Left cardiac atrium (tissue), 4 donors: ENCODE results near the gene RANBP10. TPM values are rescaled to one million over a fixed set of nuclear protein-coding genes. Genes with fewer than 3 reads are reported as not detected.
"Not testable (repeated sequence)": the region's sequence is repeated elsewhere in the genome, so short reads cannot be mapped to it uniquely, and the experiment has no call there.

Experiments
- ATAC-seq, 2 donors: fragments of 200-7000 bp; cut with Tn5 transposase; one replicate each; pipeline ENCODE4 v1.9.1; 2020; ENCODE audit warnings: mild to moderate bottlenecking in 2 of 2, moderate library complexity in 2 of 2
- DNase-seq: peaks from one replicate; pipeline ENCODE4 v3.0.0-alpha.2; 2020
- intact Hi-C, 2 donors: fragments of 100-400 bp; cut with DNase I; formaldehyde crosslinking; loops; one replicate each; pipeline versions ENCODE4 v1.14.1 to v1.15.1; 2022 to 2023
- long read RNA-seq: library from polyadenylated mRNA; unstranded; transcript quantifications from one replicate; pipeline ENCODE4 v2.0.0, GENCODE V29; 2021
- total RNA-seq, 2 donors: library from RNA; stranded (reverse); fragmentation: NEBNext Ultra II Directional; extraction: Animal tissue kit (Norgen Biotek cat#: 25700); gene quantifications; one replicate each; pipeline ENCODE4 v1.2.1, GENCODE V29; 2021
- donor health status: DM: no; HTN: yes; CAD: no.
- donor health status: DM: no; HTN: yes; CAD: no; lungs with severe emphysema.
- donor health status: DM: yes; HTN: yes; CAD: no.
- donor health status: Dilated cardiomyopathy.

The RANBP10 gene
- 10 to 100 TPM; 10.9 to 14.3 TPM for total RNA-seq
- long read RNA-seq, full-length matches to known transcripts: 4 of 11 reads
- long read RNA-seq, partial matches to known transcripts: 0 of 11 reads
- long read RNA-seq, other reads (novel, unspliced or antisense): 7 of 11 reads

GRCh38 chr16:67806428-67807147 lies at the start of gene RANBP10, which contains the start of gene TSNAXIP1:
RANBP10 (minus strand) TSS chr16:67806560; CDS start chr16:67806536, 24 bp downstream.
TSNAXIP1 (plus strand) TSS chr16:67806889; CDS start chr16:67807150, 261 bp downstream.
- peak; percentile 98 for ATAC-seq
- peak; percentile 98 for DNase-seq
- intact Hi-C loops: loop anchor here in 1 of 2 donors (5.0 kb wide), 1 partner anchor 134 kb away; no protein-coding TSS in a partner anchor

- no peak for DNase-seq
- no peak for ATAC-seq
- intact Hi-C loops: no loop called here
These were observed 49.4 kb upstream of the RANBP10 start for GRCh38 chr16:67855789-67856188.

- ATAC-seq (no peak), DNase-seq (no peak)
- intact Hi-C loops: no loop called here
These were observed 47.3 kb upstream of the RANBP10 start for GRCh38 chr16:67853670-67854069.

- intact Hi-C loops: no loop called here
- DNase-seq (no peak), ATAC-seq (no peak)
These were observed 41.8 kb upstream of the RANBP10 start for GRCh38 chr16:67848118-67848517.

DNA sequence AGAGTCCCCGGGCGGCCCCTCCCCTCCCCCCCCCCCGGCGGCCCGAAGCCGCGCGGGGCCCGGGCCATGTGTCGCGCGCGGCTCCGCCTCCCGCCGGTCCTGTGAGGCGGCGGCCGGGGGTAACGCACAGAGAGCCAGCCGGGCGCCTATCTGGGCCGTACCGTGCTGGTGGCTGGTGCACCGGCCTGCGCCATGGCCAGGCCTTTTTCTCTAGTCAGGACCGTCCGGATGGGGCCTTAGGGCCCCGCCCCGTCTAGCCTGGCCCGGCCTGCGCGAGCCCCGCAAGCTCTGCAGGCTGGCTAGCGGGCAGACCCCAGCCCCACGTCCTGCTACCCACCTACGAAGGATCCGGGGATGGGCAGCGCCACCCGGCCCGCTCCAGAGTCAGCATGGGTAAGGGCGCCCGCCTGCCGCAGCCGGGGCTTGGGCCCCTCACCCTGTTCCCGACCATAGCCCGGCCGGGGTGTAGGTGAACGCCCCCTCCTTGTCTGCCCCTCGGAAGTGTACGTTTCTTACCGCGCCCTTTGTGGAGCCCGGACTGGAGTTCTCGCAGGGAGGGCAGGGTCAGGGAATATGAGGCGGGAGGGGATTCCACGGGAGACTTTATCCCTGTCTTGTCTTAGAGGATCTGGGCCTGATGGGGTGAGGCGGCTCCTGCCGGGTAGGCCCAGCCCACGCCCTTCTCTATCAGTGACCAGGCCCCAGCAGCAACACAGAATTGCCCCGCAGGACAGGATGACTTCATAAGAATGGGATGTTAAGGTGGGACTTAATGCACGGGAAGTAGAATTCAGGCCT lies 40.9 kb upstream of the RANBP10 start, which contains the start of gene CENPT:
Gene CENPT (minus strand): TSS at position 630 of the 798 bp plus-strand sequence. CDS start 13,834 bp downstream, outside the sequence.
- ATAC-seq (peak; percentile 62 to 70), DNase-seq (peak; percentile 76)
- intact Hi-C loops: no loop called here

- intact Hi-C loops: no loop called here
These were observed 40.1 kb upstream of the RANBP10 start, which contains the start of gene NUTF2 for GRCh38 chr16:67846320-67847063. NUTF2 (plus strand) TSS chr16:67846933; CDS start chr16:67865131, 18,198 bp downstream.

DNA sequence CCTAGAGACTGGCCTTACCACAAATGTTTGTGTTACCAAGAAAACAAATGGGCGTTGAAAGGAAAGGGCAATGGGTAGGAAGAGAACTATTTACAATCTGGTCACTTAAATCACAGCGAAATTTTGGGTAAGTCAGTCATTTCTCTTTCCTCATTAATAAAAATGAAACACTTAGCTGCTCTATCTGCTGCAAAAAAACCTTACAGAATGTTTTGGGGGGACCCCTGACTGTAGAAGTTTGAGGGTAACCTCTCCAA lies 39.6 kb upstream of the RANBP10 start:
- intact Hi-C loops: no loop called here
- DNase-seq: no peak
- no peak for ATAC-seq

More at GRCh38 chr16:67846320-67847063, 40.1 kb upstream of the RANBP10 start, which contains the start of gene NUTF2:
- DNase-seq (peak; percentile 97), ATAC-seq (peak; percentile 87 to 89)

DNA sequence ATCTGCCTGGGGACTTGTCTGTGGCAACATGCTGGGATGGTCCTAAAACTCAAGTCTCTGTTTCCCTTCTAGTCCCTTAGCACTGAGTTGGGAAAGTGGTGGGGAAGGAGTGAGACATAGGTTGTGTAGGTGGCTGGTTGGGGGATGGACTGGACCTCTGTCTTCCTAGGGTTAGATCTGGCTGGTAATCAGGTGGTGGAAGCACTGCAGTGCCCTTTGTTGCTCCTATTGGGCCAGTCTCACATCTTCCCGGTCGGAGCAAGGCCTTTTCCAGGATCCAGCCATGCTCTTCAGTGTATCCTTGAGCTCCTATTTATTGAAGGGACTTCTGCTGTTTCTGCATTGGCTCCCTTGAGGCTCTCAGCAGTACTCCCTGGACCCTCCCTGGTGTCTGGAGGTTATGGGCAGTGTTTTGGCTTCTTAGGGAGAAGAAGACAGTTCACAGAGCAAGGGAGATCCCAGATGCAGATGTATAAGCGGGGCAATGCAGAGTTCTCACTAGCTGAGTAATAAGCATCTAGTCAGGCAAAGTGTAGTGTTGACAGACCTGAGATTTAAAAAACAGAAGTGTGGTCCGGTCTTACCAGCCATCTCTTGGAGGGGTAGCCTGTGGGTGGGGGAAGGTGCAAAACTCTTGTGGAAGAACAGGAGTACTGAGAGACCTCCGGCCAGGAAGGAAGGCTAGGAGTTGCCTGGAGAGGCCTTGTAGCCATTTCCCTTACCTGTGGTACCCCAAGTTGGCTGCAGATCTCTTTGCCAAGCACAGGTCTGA lies 39.1 kb upstream of the RANBP10 start:
- DNase-seq (no peak), ATAC-seq (no peak)
- intact Hi-C loops: loop anchor here in 1 of 2 donors (2.0 kb wide), 1 partner anchor 27 kb away; the partner anchor contains the start of gene EDC4

DNA sequence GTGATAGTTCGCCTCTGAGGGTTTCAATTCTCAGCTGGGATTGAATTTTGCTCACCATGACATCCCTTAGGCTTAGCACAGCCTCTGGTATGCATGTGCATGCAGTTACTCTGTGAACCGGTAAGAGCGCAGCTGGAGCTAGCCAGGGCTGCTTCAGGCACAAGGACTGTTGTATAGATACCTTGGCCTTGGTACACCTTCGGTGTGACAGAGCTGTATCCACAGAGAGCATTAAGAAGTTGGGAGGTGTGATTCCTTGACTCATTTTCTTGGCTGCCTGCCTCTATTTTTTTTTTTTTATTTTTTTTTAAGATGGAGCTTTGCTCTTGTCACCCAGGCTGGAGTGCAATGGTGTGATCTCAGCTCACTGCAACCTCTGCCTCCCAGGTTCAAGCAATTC lies 38.1 kb upstream of the RANBP10 start:
- no peak for ATAC-seq
- intact Hi-C loops: loop anchor here in 1 of 2 donors (2.0 kb wide), 1 partner anchor 28 kb away; the partner anchor contains the start of gene EDC4

GRCh38 chr16:67843343-67843765 lies 37.0 kb upstream of the RANBP10 start:
- ATAC-seq: no peak
- no peak for DNase-seq
- intact Hi-C loops: no loop called here

More for the DNA sequence above, 38.1 kb upstream of the RANBP10 start:
- DNase-seq: no peak

DNA sequence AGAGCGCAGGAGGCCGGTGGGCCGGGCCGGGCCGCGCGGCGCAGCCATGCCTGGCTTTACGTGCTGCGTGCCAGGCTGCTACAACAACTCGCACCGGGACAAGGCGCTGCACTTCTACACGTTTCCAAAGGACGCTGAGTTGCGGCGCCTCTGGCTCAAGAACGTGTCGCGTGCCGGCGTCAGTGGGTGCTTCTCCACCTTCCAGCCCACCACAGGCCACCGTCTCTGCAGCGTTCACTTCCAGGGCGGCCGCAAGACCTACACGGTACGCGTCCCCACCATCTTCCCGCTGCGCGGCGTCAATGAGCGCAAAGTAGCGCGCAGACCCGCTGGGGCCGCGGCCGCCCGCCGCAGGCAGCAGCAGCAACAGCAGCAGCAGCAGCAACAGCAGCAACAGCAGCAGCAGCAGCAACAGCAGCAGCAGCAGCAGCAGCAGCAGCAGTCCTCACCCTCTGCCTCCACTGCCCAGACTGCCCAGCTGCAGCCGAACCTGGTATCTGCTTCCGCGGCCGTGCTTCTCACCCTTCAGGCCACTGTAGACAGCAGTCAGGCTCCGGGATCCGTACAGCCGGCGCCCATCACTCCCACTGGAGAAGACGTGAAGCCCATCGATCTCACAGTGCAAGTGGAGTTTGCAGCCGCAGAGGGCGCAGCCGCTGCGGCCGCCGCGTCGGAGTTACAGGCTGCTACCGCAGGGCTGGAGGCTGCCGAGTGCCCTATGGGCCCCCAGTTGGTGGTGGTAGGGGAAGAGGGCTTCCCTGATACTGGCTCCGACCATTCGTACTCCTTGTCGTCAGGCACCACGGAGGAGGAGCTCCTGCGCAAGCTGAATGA lies 36.4 kb upstream of the RANBP10 start:
- DNase-seq (peak; percentile 73), ATAC-seq (peak; percentile 12 to 15)
- intact Hi-C loops: no loop called here

- intact Hi-C loops: no loop called here
- DNase-seq: peak; percentile 94
- ATAC-seq: peak; percentile 76 to 77
These were observed 35.6 kb upstream of the RANBP10 start, which contains the start of gene THAP11 for GRCh38 chr16:67841816-67842508. THAP11 (plus strand) TSS chr16:67842320; CDS start chr16:67842555, 235 bp downstream.

DNA sequence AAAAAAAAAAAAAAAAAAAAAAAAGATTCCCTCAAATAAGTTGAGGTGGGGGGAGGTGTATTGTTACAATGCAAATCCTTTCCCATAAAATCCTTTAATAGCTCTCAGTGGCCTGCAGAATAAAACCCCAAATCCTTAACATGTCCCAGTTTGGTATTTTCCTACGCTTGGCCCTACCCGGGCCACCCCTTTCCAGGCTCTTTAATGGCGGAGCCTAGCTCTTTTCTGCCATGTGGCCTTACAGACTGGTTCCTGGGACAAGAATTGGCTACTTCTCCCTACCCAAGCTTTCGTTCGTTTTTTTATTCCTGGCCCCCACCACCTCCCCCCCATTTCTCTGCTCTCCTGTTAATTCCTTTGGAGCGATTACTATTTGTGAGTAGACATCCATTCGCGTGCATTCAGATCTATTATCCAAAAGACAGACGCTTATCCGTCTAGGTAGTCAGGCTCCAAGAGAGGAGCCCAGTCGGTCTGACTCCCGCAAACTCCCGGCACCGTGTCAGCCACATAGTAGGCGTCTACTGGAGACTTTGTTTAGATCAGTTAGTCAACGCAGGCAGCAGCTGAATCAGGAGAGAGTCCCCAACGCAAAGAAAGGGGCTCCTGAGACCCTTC lies 34.9 kb upstream of the RANBP10 start:
- intact Hi-C loops: no loop called here
- DNase-seq: no peak
- no peak for ATAC-seq

- intact Hi-C loops: no loop called here
- no peak for ATAC-seq
- DNase-seq: no peak
These were observed 31.5 kb upstream of the RANBP10 start for GRCh38 chr16:67837811-67838210.

GRCh38 chr16:67837190-67837589 lies 30.8 kb upstream of the RANBP10 start:
- ATAC-seq, DNase-seq, intact Hi-C loops: not testable (repeated sequence)

DNA sequence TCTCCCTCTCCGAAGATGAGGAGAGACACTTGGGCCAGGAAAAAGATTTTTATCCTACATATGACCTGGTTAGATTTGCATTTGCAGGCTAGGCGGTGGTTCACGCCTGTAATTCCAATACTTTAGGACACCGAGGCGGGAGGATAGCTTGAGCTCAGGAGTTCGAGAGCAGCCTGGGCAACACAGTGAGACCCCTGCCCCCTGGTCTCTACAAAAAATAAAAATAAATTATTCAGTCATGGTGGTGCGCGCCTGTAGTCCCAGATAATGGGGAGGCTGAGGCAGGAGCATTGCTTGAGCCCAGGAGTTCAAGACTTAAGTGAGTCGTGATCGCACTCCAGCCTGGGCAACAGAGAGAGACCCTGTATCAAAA lies 27.9 kb upstream of the RANBP10 start:
- ATAC-seq (no peak), DNase-seq (no peak)
- intact Hi-C loops: loop anchor here in 1 of 2 donors (5.0 kb wide), 1 partner anchor 88 kb away; no protein-coding TSS in a partner anchor
